Brain pericyte (primary cell): ENCODE measurements around the gene SETBP1.

Source experiments
- DNase-seq: peaks from one replicate; pipeline ENCODE4 v3.0.0-alpha.2; 2012; ENCODE audit warnings: low read depth, low spot score

Gene SETBP1

GRCh38 chr18:44870631-44871502, 190.2 kb downstream of the SETBP1 start:
- peak; percentile 30 for DNase-seq

GRCh38 chr18:44871771-44872170, 191.1 kb downstream of the SETBP1 start:
- no peak for DNase-seq

GRCh38 chr18:44876024-44876423, 195.3 kb downstream of the SETBP1 start:
- no peak for DNase-seq

- no peak for DNase-seq
Observed at GRCh38 chr18:44876755-44877154, 196.1 kb downstream of the SETBP1 start.

- no peak for DNase-seq
Observed at GRCh38 chr18:44878335-44878734, 197.6 kb downstream of the SETBP1 start.

- no peak for DNase-seq
Observed at GRCh38 chr18:44880170-44880569, 199.5 kb downstream of the SETBP1 start.

- DNase-seq: no peak
Observed at GRCh38 chr18:44881461-44882162, 200.9 kb downstream of the SETBP1 start.

- no peak for DNase-seq
Observed at GRCh38 chr18:44882163-44882868, 201.6 kb downstream of the SETBP1 start.

GRCh38 chr18:44883671-44884070, 203.0 kb downstream of the SETBP1 start:
- no peak for DNase-seq

GRCh38 chr18:44884431-44884830, 203.7 kb downstream of the SETBP1 start:
- DNase-seq: no peak

- no peak for DNase-seq
Observed at GRCh38 chr18:44885507-44885906, 204.8 kb downstream of the SETBP1 start.

- no peak for DNase-seq
Observed at GRCh38 chr18:44887227-44887631, 206.5 kb downstream of the SETBP1 start.

- no peak for DNase-seq
Observed at GRCh38 chr18:44889111-44889510, 208.4 kb downstream of the SETBP1 start.

GRCh38 chr18:44893045-44893706, 212.5 kb downstream of the SETBP1 start:
- DNase-seq: no peak

GRCh38 chr18:44893966-44894365, 213.3 kb downstream of the SETBP1 start:
- DNase-seq: no peak

GRCh38 chr18:44895176-44895798, 214.6 kb downstream of the SETBP1 start:
- no peak for DNase-seq

GRCh38 chr18:44896846-44897245, 216.2 kb downstream of the SETBP1 start:
- peak; percentile 36 for DNase-seq

- no peak for DNase-seq
Observed at GRCh38 chr18:44897411-44897810, 216.7 kb downstream of the SETBP1 start.

- DNase-seq: no peak
Observed at GRCh38 chr18:44897816-44898215, 217.1 kb downstream of the SETBP1 start.

- DNase-seq: no peak
Observed at GRCh38 chr18:44898498-44898897, 217.8 kb downstream of the SETBP1 start.

GRCh38 chr18:44899832-44900231, 219.1 kb downstream of the SETBP1 start:
- DNase-seq: no peak
